HepG2 (cell line): ENCODE results near the gene PAEP. TPM values are rescaled to one million over a fixed set of nuclear protein-coding genes. Genes with fewer than 3 reads are reported as not detected.

Experiments
- ATAC-seq: fragments of 200-7000 bp; cut with Tn5 transposase; 3 replicates; pipeline ENCODE4 v1.9.1; 2020; ENCODE audit warnings: mild to moderate bottlenecking, moderate library complexity
- BruUV-seq: library from RNA; stranded (reverse); fragments of 400-500 nt; replicated peaks from 2 replicates; lab custom pipeline; 2021; lab: Mats Ljungman, UMichigan
- CTCF ChIA-PET: fragments of 300-600 bp; formaldehyde crosslinking; extraction: SDS; loops from one replicate; lab custom pipeline; 2021; ENCODE audit warnings: low total read pairs, inconsistent platforms, low intra/inter-chr PET ratio; lab: Yijun Ruan, JAX
- POLR2A ChIA-PET: fragments of 350-600 bp; sonication (Branson Sonifier 250); formaldehyde crosslinking; loops from one replicate; lab custom pipeline; 2020; ENCODE audit warnings: antibody characterized with exemption, inconsistent platforms; lab: Yijun Ruan, JAX
- DNase-seq: peaks from one replicate; pipeline ENCODE4 v3.0.0-alpha.2; 2015; ENCODE audit warnings: low spot score
- FAIRE-seq: peaks from 3 replicates; lab custom pipeline; 2011; peaks lifted over from hg19 to GRCh38; lab: Jason Lieb, UNC
- H2AFZ ChIP-seq: one replicate; pipeline ENCODE4 v1.6.1; 2011; ENCODE audit warnings: low read length, inconsistent platforms
- H3K27ac ChIP-seq: fragments of 300-600 bp; 3 replicates; pipeline ENCODE4 v1.8.0; 2011; ENCODE audit warnings: mixed run types, mild to moderate bottlenecking, mixed read lengths, low read length, inconsistent platforms; ENCODE audit not compliant: insufficient read depth; ENCODE audit errors: extremely low read length
- H3K27me3 ChIP-seq, 2 experiments: fragments of 200-600 bp in 1 of 2; 2 replicates in 1 of 2; 3 replicates in 1 of 2; pipeline versions ENCODE4 v1.6.0 to v1.8.0; 2011; ENCODE audit warnings: low read length in 2 of 2, mild to moderate bottlenecking in 2 of 2, moderate library complexity in 2 of 2, inconsistent platforms in 1 of 2; ENCODE audit not compliant: insufficient read depth in 2 of 2, control insufficient read depth in 1 of 2
- H3K36me3 ChIP-seq, 2 experiments: fragments of 200-600 bp in 1 of 2; replicated peaks in 1 of 2; 2 replicates in 1 of 2; 3 replicates in 1 of 2; pipeline versions ENCODE4 v1.5.1 to v1.8.0; 2011; ENCODE audit warnings: low read length in 2 of 2, inconsistent platforms in 1 of 2; ENCODE audit not compliant: insufficient read depth in 2 of 2, control insufficient read depth in 1 of 2
- H3K4me1 ChIP-seq: 2 replicates; pipeline ENCODE4 v1.5.1; 2012; ENCODE audit warnings: low read length, inconsistent platforms; ENCODE audit not compliant: insufficient read depth
- H3K4me2 ChIP-seq: 2 replicates; pipeline ENCODE4 v1.6.0; 2011; ENCODE audit warnings: low read depth, low read length, inconsistent platforms
- H3K4me3 ChIP-seq, 3 experiments: fragments of 200-600 bp in 1 of 3; sonication (generic), shearing (Covaris generic) in 1 of 3; replicated peaks in 1 of 3; 2 replicates each; pipeline ENCODE4 v1.5.1; 2011 to 2016; ENCODE audit warnings: low read length in 3 of 3, inconsistent platforms in 2 of 3, low read depth in 2 of 3, mild to moderate bottlenecking in 2 of 3, control low read depth in 1 of 3, mixed read lengths in 1 of 3; ENCODE audit not compliant: insufficient read depth in 1 of 3
- H3K79me2 ChIP-seq: one replicate; pipeline ENCODE4 v1.6.1; 2011; ENCODE audit warnings: low read length, inconsistent platforms; ENCODE audit not compliant: insufficient read depth
- H3K9ac ChIP-seq: 2 replicates; pipeline ENCODE4 v1.6.0; 2011; ENCODE audit warnings: mild to moderate bottlenecking, low read depth, low read length, inconsistent platforms; ENCODE audit not compliant: insufficient read depth
- H3K9me3 ChIP-seq: 2 replicates; pipeline ENCODE4 v1.5.1; 2012; ENCODE audit warnings: mild to moderate bottlenecking, low read length
- H4K20me1 ChIP-seq: 2 replicates; pipeline ENCODE4 v1.6.0; 2011; ENCODE audit warnings: inconsistent platforms, mild to moderate bottlenecking, low read length, moderate library complexity; ENCODE audit not compliant: insufficient read depth
- CBX1 ChIP-seq: IDR thresholded peaks from one replicate; pipeline ENCODE4 v1.6.1; 2016; ENCODE audit warnings: antibody characterized with exemption, low read depth
- DNMT1 ChIP-seq: sonication (generic); formaldehyde crosslinking; IDR thresholded peaks from 2 replicates; pipeline ENCODE4 v1.5.1; 2020; ENCODE audit warnings: mild to moderate bottlenecking, missing genetic modification reagents
- ELF4 ChIP-seq: sonication (generic); formaldehyde crosslinking; IDR thresholded peaks from 2 replicates; pipeline ENCODE4 v1.5.0; 2020; ENCODE audit warnings: missing genetic modification reagents, mild to moderate bottlenecking, moderate library complexity, borderline replicate concordance
- HIVEP1 ChIP-seq: sonication (generic); formaldehyde crosslinking; IDR thresholded peaks from 2 replicates; pipeline ENCODE4 v1.4.0; 2020; ENCODE audit warnings: mild to moderate bottlenecking, missing genetic modification reagents
- HNRNPLL ChIP-seq: fragments of 200-400 bp; formaldehyde crosslinking; IDR thresholded peaks from 2 replicates; pipeline ENCODE4 v1.6.1; 2017; ENCODE audit warnings: mild to moderate bottlenecking, low read depth, low read length; ENCODE audit not compliant: poor library complexity, severe bottlenecking
- KLF16 ChIP-seq, 2 experiments: sonication (generic) in 1 of 2; formaldehyde crosslinking in 1 of 2; IDR thresholded peaks; 2 replicates each; pipeline versions ENCODE4 v1.6.1 to v1.8.0; 2016 to 2023; ENCODE audit warnings: missing genetic modification reagents in 2 of 2, missing compliant biosample characterization in 1 of 2
- KLF9 ChIP-seq: IDR thresholded peaks from 2 replicates; pipeline ENCODE4 v1.6.1; 2016; ENCODE audit warnings: low read depth
- MZF1 ChIP-seq: sonication (generic); formaldehyde crosslinking; IDR thresholded peaks from 2 replicates; pipeline ENCODE4 v1.8.1; 2023; ENCODE audit warnings: mild to moderate bottlenecking, missing genetic modification reagents, borderline replicate concordance
- POLR2G ChIP-seq: fragments of 200-400 bp; formaldehyde crosslinking; IDR thresholded peaks from 2 replicates; pipeline ENCODE4 v1.6.1; 2018; ENCODE audit warnings: mild to moderate bottlenecking, low read depth, low read length, moderate library complexity
- SIX4 ChIP-seq: sonication (generic); formaldehyde crosslinking; IDR thresholded peaks from 2 replicates; pipeline ENCODE4 v1.4.0; 2020; ENCODE audit warnings: missing genetic modification reagents
- SMYD3 ChIP-seq: sonication (generic); formaldehyde crosslinking; IDR thresholded peaks from 2 replicates; pipeline ENCODE4 v1.8.1; 2023; ENCODE audit warnings: mild to moderate bottlenecking, missing genetic modification reagents
- STAG1 ChIP-seq: sonication (generic); formaldehyde crosslinking; IDR thresholded peaks from 2 replicates; pipeline ENCODE4 v1.4.0; 2020; ENCODE audit warnings: missing genetic modification reagents
- STAT5B ChIP-seq: sonication (generic); formaldehyde crosslinking; IDR thresholded peaks from 2 replicates; pipeline ENCODE4 v1.4.0; 2020; ENCODE audit warnings: missing genetic modification reagents
- XRCC5 ChIP-seq: fragments of 200-400 bp; formaldehyde crosslinking; optimal IDR thresholded peaks from 2 replicates; pipeline ENCODE3; 2017; ENCODE audit warnings: mild to moderate bottlenecking, low read length
- ZNF12 ChIP-seq: sonication (generic); formaldehyde crosslinking; IDR thresholded peaks from 2 replicates; pipeline ENCODE4 v1.5.0; 2020; ENCODE audit warnings: missing genetic modification reagents
- ZNF225 ChIP-seq: sonication (generic); formaldehyde crosslinking; IDR thresholded peaks from 2 replicates; pipeline ENCODE4 v1.4.0; 2020; ENCODE audit warnings: mild to moderate bottlenecking, missing genetic modification reagents
- ZNF512 ChIP-seq: sonication (generic); formaldehyde crosslinking; IDR thresholded peaks from 2 replicates; pipeline ENCODE4 v1.4.0; 2020; ENCODE audit warnings: mild to moderate bottlenecking, missing genetic modification reagents
- WGBS: methylation state at CpG from one replicate; pipeline ENCODE4 v1.1.6; 2017; ENCODE audit warnings: low lambda C conversion rate; 5-methylcytosine and 5-hydroxymethylcytosine counted together
- in situ Hi-C: cut with HindIII; loops from 2 replicates; pipeline ENCODE4 v1.10.0; 2017; ENCODE audit warnings: low pct_unique_long_range_greater_than_20kb; ENCODE audit not compliant: extremely low pct_ligation_motif_present
- intact Hi-C: fragments of 100-400 bp; cut with micrococcal nuclease; formaldehyde crosslinking; loops from one replicate; pipeline ENCODE4 v1.10.0; 2022; ENCODE audit not compliant: unreplicated experiment
- polyA plus RNA-seq, 8 experiments: library from polyadenylated mRNA; depleted of rRNA in 3 of 8; stranded (reverse) in 7 of 8; unstranded in 1 of 8; fragments of >200 nt; fragmentation: Illumina TruSeq in 4 of 8; extraction: Trizol in 4 of 8; gene quantifications; 2 replicates each; pipeline versions ENCODE4 v1.2.1 to v1.2.3, GENCODE V29; 2011 to 2016; ENCODE audit warnings: low read depth in 4 of 8, missing spikeins in 1 of 8, mixed read lengths in 1 of 8; ENCODE audit not compliant: insufficient read depth in 1 of 8
- total RNA-seq, 5 experiments: library from RNA; depleted of rRNA; stranded (reverse); fragments of >200 nt; fragmentation: Illumina TruSeq; extraction: Trizol; gene quantifications; 2 replicates each; pipeline ENCODE4 v1.2.3, GENCODE V29; 2016; ENCODE audit warnings: low read depth in 1 of 5
- TF ChIP-seq, protein P1 (sequence below): sonication (generic); formaldehyde crosslinking; IDR thresholded peaks from 2 replicates; pipeline ENCODE4 v1.8.1; 2023; ENCODE audit warnings: mild to moderate bottlenecking, missing genetic modification reagents
- TF ChIP-seq, protein P2 (sequence below), 2 experiments: sonication (generic) in 1 of 2; formaldehyde crosslinking in 1 of 2; IDR thresholded peaks; 2 replicates each; pipeline versions ENCODE4 v1.4.0 to v1.6.1; 2018 to 2020; ENCODE audit warnings: missing genetic modification reagents in 2 of 2, borderline replicate concordance in 1 of 2, low read depth in 1 of 2, mild to moderate bottlenecking in 1 of 2, missing biosample characterization in 1 of 2

PAEP gene
- total and polyA plus RNA-seq, 2 of the 13 experiments (the other 11 are each of a cell fraction or from before 2014, with no cell fraction given): 0.75 to 10.8 TPM

GRCh38 chr9:135602789-135603481, 41.4 kb downstream of the PAEP start (continued):
- TF ChIP-seq XRCC5: peak; percentile 46
- TF ChIP-seq ZNF12: no peak
- TF ChIP-seq ELF4 (CRISPR knock-in tag): no peak
- TF ChIP-seq STAT5B (CRISPR knock-in tag): no peak
- TF ChIP-seq HIVEP1 (CRISPR knock-in tag): no peak
- TF ChIP-seq STAG1: 0 out of 2 replicates have a peak, but pooled peaks have one; percentile 16
- TF ChIP-seq HNRNPLL: peak; percentile 20
- TF ChIP-seq CBX1: no peak

GRCh38 chr9:135604437-135605237, 43.1 kb downstream of the PAEP start:
- DNase-seq (no peak), FAIRE-seq (no peak), ATAC-seq (peak; percentile 35)
- Histone ChIP-seq H3K36me3 (no peaks in the 10 kb centered on the region), H3K4me2 (no peak overlapping the region; the same call in 1 of the 2 replicates), H4K20me1 (no peaks in the 10 kb centered on the region), H3K79me2 (no peaks in the 10 kb centered on the region), H3K9ac (no peak overlapping the region), H3K4me3 (no peak overlapping the region), H2AFZ (no peak overlapping the region), H3K27ac (no peak overlapping the region), H3K4me1 (no peaks in the 10 kb centered on the region), H3K27me3 (peaks cover 7 to 30% of the 10 kb centered on the region in 2 experiments), H3K9me3 (no peaks in the 10 kb centered on the region)
- in situ Hi-C loops (no loop called here), intact Hi-C loops (no loop called here)
- 45% methylated on average over 14 of the region's 31 CpGs for WGBS
- ChIA-PET CTCF (interaction anchor here (1.2 kb wide), 1 partner anchor 125 kb away, joined by 3 read pairs; no protein-coding TSS in a partner anchor), POLR2A (no interaction called here)
- no TSS peak for BruUV-seq
- TF ChIP-seq SMYD3 (CRISPR knock-in tag) (no peak), SIX4 (CRISPR knock-in tag) (no peak), KLF16 (CRISPR knock-in tag; IDR thresholded peaks at IDR 0.05) (no peak), ZNF512 (no peak), DNMT1 (CRISPR knock-in tag) (no peak), MZF1 (CRISPR knock-in tag) (no peak), POLR2G (no peak), KLF9 (CRISPR knock-in tag) (no peak), ZNF225 (no peak)
- TF ChIP-seq, protein P1, sequence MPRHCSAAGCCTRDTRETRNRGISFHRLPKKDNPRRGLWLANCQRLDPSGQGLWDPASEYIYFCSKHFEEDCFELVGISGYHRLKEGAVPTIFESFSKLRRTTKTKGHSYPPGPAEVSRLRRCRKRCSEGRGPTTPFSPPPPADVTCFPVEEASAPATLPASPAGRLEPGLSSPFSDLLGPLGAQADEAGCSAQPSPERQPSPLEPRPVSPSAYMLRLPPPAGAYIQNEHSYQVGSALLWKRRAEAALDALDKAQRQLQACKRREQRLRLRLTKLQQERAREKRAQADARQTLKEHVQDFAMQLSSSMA (CRISPR knock-in tag): no peak
- TF ChIP-seq, protein P2, sequence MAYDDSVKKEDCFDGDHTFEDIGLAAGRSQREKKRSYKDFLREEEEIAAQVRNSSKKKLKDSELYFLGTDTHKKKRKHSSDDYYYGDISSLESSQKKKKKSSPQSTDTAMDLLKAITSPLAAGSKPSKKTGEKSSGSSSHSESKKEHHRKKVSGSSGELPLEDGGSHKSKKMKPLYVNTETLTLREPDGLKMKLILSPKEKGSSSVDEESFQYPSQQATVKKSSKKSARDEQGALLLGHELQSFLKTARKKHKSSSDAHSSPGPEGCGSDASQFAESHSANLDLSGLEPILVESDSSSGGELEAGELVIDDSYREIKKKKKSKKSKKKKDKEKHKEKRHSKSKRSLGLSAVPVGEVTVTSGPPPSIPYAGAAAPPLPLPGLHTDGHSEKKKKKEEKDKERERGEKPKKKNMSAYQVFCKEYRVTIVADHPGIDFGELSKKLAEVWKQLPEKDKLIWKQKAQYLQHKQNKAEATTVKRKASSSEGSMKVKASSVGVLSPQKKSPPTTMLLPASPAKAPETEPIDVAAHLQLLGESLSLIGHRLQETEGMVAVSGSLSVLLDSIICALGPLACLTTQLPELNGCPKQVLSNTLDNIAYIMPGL (CRISPR knock-in tag; IDR thresholded peaks at IDR 0.05; ENCODE audit: borderline replicate concordance in 1 of 2, low read depth in 1 of 2): no peak
